Stimulated activated CD4-positive, alpha-beta T cell treated with anti-CD3 and anti-CD28 coated beads, Interleukin-2, amount 100 ng/mL, for 24 hours (primary cell): Measurements from ENCODE around the gene IGF1R.
"Not testable (repeated sequence)": the region's sequence is repeated elsewhere in the genome, so short reads cannot be mapped to it uniquely, and the experiment has no call there.

Experiments used
- DNase-seq, 2 donors: peaks; one replicate each; pipeline ENCODE4 v3.0.0-alpha.2; 2020

Gene IGF1R

GRCh38 chr15:98647774-98648653 lies at the start of gene IGF1R:
IGF1R (plus strand) TSS chr15:98648539; CDS start chr15:98649582, 1,043 bp downstream.
- DNase-seq, result peak; percentile 87 to 88

- DNase-seq, result peak; percentile 41 to 45
Measured at GRCh38 chr15:98599909-98600691, 48.2 kb upstream of the IGF1R start.

- no peak for DNase-seq
Measured at GRCh38 chr15:98604983-98605382, 43.4 kb upstream of the IGF1R start.

DNA sequence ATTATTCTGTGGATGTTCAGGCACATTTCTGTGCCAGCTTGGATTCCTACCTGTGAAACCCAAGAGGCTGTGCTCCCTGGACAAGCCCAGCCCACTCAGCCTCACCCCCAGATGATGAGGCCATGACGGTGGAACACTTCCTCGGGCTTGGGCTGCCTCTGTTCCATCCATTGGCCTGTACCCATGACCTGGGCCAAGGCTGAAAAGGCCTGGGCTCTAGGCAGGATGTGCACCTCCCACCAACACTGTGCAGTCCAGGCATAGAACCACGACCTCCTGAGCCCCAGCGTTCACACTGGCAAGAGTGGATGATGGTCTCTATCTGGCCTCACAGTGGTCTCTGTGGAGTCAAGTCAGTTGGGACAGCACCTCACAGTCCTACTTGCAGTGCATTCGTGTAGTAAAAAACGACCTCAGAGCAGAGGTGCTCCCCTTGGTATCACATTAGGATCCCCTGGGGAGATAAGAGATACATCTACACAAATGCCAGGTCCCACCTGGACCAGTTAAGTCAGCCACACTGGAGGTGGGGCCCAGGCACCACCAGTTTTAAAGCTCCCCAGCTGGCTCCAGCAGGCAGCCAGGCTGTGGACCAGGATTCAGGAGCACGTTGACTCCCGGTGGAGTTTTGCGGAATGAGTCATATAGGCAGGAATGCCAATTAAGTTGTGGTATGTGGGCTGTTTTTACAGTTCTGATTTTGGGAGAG lies 39.0 kb upstream of the IGF1R start:
- DNase-seq, result no peak

- DNase-seq, result no peak
Measured at GRCh38 chr15:98610991-98611390, 37.3 kb upstream of the IGF1R start.

DNA sequence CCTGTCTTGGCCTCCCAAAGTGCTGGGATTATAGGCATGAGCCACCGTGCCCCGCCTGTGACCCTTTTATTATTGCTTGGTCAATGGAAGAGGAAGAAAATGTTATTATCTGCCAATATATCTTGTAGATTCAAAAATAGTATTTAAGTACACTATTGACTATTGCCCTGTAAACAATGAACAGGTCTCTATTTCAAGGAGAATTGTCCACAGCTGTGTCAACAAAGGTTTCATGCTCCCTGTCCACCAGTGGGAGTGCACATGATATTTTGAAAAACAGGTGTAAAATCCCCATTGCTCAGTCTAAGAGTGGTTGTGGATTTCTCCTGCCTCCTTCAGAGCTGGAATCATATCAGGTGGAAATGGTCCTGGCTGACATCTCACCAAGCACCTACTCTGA lies 36.5 kb upstream of the IGF1R start:
- no peak for DNase-seq

DNA sequence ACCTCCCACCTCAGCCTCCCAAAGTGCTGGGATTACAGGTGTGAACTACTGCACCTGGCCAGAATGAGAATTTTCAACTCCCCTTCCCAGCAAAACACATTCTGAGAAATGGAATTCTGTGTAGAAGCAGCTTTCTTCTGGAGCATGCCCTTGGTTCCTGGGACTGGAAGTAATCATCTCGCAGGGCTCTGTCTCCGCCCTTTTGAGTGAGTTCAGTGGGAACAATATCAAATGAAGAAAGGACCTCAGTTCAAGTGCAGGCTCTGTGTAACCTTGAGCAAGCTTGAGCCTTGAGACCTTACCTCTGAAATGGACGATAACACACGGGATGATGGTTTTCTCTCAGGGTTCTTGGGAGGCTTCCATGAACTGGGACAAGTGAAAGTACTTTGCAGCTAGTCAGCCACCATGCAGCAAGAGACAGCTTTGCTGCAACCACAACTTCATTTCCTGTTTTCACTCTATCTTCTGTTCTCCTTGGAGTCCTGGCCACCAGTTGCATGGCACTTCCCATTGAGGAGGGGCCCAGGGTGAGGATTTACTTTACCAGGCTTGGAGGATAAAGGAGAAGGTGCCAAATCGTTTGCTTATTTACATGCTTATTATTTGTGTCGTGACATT lies 35.7 kb upstream of the IGF1R start:
- no peak for DNase-seq

- DNase-seq, result no peak
Measured at GRCh38 chr15:98614681-98615080, 33.7 kb upstream of the IGF1R start.

GRCh38 chr15:98616397-98616796 lies 31.9 kb upstream of the IGF1R start:
- no peak for DNase-seq

GRCh38 chr15:98617328-98617980 lies 30.9 kb upstream of the IGF1R start:
- DNase-seq, result no peak

DNA sequence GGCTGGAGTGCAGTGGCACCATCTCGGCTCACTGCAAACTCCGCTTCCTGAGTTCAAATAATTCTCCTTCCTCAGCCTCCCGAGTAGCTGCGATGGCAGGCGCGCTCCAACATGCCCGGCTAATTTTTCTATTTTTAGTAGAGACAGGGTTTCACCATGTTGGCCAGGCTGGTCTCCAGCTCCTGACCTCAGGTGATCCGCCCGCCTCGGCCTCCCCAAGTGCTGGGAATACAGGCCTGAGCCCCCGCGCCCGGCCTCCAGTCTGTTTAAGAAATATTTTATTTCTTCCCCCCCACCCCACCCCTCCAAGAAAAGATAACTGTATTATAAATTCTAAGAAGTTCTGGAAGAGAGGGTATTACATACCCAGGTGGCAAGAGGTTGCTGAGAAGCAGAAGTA lies 29.8 kb upstream of the IGF1R start:
- not testable (repeated sequence) for DNase-seq

DNA sequence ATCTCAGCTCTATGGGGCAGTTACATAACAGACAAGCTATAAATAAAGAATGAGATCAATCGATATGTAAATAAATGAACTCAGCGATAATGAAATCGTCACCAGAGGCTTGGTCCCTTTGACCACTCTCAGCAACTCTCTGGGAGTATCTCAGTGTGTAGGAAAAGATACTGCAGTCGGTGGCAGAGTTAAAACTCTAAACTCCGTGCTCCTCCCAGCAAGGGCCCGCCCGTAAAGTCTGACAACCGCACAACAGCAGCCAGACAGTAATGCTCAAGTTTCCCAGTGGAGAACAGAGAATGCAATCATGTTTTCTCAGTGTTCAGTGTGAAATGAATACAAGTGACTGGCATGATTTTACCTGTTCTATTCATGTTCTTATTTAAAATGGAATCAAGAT lies 28.3 kb upstream of the IGF1R start:
- no peak for DNase-seq

- DNase-seq, result no peak
Measured at GRCh38 chr15:98621021-98621420, 27.3 kb upstream of the IGF1R start.

GRCh38 chr15:98625614-98626013 lies 22.7 kb upstream of the IGF1R start:
- DNase-seq, result no peak

- DNase-seq, result no peak
Measured at GRCh38 chr15:98626153-98626552, 22.2 kb upstream of the IGF1R start.

- DNase-seq, result no peak
Measured at GRCh38 chr15:98628216-98628615, 20.1 kb upstream of the IGF1R start.

DNA sequence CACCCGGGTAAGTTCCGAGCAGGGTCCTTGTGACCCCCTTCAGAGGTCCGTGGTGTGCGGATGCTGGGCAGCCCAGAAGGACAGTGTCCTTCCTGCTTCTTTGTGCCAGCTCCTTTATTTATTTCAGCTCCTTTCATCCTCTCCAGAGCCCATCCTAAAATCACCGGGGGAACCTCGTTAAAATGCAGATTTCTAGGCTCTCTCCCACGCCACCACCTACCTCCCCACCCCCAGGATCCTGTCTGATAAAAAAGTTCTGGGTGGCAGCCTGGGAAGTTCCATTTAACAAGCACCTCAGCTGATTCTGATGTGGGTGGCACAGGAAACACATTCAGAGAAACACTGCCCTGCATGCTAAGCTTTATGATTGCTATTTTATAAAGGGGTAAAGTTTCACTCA lies 12.5 kb upstream of the IGF1R start:
- no peak for DNase-seq

DNA sequence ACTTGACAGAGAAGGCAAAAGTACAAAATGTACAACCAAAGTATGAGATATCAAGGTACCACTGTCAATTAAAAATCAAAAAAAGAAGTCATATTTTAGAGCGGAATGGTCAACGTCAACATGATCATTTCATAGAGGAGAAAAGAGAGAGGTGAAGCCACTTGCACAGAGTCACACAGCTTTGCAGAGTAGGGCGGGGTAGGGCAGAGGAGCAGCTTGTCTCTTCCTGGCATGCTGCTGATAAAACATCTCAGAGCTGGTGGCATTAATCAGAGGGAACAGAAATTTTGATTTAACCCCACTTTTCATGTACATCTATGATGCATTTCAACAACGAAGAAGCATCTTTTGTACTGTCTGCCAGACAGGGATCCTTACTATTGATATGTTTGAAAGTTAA lies 5.2 kb upstream of the IGF1R start:
- no peak for DNase-seq

- no peak for DNase-seq
Measured at GRCh38 chr15:98646546-98647025, 1.8 kb upstream of the IGF1R start.

DNA sequence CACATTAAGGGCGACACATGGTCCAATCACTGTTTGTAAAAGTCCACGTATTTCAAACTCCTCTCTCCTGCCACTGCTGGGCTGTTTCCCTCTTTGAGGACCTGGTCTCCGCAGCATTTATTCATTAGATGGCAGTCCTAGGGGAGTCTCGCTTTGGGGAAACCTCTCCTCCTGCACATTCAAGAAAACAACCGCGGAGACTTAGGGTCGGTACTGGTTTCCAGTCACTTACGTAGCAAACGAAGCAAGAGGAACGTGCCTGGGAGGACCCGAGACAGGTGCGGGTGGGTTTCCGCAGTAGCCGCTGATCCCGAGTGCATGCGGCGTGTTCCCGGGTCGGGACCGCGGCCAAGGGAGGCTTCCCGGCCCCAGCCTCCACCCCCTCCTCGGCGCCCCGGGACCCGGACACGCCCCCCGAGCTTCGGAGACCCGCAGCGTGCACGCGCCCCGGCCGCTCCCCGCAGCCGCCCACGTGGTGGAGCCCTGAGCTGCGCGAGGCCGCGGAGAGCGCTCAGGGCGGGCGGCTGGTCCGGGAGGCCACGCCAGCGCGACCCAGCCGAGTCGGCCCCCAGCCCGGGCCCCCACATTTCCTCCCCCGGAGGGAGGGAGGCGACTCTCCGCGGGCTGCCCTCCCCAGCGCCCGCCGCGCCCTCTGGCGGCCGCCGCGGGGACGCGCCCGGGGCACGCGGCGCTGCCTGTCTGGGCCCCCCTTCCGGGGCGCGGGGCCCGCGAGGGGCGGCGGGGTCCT lies 1.1 kb upstream of the IGF1R start:
- DNase-seq, result peak; percentile 69 to 78
